GM18507 (cell line): ENCODE data around the gene STYXL1.

Experiments
- DNase-seq: peaks from one replicate; pipeline ENCODE4 v3.0.0; 2011; ENCODE audit warnings: low read depth; ENCODE audit not compliant: insufficient read length; ENCODE audit errors: extremely low spot score
- FAIRE-seq: peaks from 2 replicates; lab custom pipeline; 2011; peaks lifted over from hg19 to GRCh38; lab: Jason Lieb, UNC

Gene STYXL1

DNA sequence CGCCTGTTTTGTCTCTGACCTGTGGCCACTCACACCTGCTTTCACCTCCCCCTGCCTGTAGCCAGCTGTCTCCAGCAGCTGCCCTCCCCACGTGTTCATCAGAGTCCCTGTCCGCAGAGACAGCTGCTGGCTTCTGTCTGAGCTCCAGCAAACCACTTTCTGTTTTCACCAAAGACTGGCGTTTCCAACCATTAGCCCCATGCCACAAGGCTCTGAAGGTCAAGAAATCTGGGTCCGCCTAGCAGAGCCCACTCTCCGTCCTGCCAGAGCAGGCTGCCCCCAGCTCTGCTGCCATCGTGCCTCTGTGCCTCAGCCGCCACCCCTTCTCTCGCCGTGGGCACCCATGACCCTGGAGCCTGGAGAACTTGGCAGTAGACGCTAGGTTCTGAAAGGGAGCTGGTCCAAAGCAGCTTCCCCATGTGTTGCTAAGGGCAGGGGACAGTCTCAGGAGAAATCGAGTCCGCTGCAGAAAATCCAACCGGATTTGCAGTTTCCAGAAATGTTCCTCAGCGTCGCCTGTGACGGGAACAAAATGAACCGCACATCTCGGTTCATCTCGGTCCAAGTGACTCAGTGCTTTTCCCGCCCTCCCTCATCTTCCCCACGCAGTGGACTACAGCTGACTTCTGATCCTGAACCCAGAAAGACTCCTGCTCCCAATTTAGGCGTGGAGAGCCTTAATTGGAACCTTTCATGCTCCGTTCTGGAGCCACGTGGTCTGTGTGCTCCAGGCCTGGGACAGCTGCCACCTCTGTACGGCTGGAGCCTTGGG lies 81.4 kb downstream of the STYXL1 start:
- no peak for DNase-seq
- FAIRE-seq, result no peak

DNA sequence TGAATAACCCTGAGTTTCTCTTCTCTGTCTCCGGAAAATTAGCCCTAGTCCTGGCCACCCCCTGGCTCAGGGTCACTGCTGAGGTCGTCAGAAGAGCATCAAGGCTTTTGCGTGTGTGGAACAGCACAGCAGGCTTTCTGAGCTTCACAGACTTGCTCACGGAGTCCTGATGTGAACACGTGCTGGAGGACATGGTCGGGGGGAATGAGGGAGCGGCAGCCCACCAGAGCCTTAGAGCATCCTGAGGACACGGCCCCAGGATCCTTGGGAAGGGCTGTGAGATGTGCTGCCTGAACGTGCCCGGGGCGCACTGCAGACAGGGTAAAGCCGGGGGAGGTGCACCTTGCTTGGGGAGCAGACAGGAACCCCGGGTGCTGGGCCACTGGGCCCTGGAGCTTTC lies 82.2 kb downstream of the STYXL1 start:
- no peak for FAIRE-seq
- no peak for DNase-seq

DNA sequence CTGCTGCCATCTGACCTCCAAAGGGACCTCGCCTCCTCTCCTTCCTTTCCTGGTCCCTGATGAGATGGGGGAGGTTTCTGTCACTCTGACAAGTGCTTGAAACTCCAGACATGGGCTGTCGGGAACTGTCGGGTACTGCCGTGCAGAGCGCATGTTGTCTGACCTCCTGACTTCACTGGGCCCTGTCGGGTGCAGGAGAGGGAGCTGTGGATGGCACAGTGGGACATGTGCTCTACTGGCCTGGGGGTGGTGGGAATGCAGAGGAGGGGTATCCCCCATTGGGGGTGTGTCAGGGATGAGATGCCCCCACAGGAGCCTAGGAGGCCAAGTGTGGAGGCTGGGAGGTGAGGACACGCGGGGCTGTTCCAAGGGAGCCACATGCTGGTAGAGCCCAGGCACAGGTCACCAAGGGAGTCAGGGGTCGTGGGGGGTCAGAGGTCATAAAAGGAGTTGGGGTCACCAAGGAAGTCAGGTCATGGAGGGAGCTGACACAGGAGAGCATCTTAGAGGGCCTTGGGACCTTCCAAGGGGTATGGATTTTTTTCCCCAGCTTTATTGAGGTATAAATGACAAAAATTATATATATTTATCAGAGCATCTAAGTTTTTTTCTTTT lies 84.3 kb downstream of the STYXL1 start:
- DNase-seq (no peak), FAIRE-seq (no peak)

DNA sequence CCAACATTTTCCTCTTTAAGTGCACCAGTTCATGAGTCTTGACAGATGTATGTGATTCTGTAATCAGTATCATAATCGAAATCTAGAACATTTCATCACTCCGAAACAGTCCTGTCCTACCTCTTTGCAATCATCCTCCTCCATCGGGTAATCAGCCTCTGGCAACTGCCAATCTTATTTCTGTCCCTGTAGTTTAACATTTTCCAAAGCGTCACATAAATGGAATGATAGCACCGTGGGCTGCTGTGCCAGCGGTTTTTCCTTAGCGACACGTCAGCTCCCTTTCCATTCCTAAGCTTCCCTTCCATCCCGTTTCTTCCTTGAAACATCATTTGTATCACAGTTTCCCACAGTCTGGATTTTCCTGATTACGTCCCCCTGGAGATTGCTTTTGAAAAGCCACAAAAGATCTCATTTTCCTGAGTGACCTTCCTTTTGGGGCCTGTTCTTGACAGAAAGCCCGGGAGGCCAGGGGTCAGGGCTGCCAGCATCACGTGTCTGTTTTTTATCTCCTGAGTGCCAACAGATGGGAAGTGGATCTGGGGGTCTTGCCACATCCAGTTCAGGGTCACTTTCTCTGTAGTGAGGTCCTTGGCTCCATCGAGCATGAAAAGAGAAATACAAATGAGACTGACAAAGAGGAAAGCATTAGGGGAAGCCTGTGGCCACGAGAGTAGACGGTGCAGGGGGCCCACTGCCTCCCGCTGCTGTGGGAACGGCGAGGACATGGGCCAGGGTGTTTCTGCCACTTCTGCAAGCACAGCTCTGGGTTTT lies 85.0 kb downstream of the STYXL1 start:
- FAIRE-seq (no peak), DNase-seq (no peak)

DNA sequence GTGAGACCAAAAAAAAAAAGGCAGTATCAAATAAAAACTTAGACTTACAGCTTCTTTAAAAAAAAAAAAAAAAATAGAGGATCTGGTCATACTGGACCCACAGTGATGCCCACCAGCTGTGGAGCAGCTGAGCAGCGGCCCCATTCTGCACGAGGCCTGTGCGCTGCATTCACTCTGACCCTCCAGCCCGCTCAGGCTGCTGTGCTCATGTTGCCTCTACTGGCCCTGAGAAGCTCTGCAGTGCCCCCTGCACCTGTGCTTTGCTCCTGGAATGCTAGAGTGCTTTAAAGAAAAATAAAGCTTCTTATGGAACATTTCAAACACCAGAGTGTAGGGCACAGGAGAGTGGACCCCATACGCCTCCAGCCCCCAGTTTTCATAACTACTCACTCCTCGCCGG lies 86.6 kb downstream of the STYXL1 start:
- FAIRE-seq (no peak), DNase-seq (no peak)

DNA sequence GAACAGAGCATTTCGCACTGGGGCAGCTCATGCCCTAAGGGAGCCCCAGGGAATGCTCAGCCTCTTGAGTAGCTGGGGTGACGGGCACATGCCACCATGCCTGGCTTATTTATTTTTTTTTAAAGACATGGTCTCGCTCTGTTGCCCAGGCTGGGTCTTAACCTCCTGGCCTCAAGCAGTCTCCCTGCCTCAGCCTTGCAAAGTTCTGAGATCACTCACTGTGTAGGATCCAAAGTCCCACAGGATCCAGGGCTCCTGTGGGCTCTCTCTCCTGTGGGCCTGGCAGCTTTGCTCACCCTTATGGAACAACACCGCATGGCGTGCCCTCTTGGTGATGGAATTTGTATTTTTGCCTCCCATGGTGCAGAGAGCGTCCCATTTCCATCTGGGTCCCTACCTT lies 87.4 kb downstream of the STYXL1 start:
- DNase-seq, result no peak
- FAIRE-seq, result no peak

DNA sequence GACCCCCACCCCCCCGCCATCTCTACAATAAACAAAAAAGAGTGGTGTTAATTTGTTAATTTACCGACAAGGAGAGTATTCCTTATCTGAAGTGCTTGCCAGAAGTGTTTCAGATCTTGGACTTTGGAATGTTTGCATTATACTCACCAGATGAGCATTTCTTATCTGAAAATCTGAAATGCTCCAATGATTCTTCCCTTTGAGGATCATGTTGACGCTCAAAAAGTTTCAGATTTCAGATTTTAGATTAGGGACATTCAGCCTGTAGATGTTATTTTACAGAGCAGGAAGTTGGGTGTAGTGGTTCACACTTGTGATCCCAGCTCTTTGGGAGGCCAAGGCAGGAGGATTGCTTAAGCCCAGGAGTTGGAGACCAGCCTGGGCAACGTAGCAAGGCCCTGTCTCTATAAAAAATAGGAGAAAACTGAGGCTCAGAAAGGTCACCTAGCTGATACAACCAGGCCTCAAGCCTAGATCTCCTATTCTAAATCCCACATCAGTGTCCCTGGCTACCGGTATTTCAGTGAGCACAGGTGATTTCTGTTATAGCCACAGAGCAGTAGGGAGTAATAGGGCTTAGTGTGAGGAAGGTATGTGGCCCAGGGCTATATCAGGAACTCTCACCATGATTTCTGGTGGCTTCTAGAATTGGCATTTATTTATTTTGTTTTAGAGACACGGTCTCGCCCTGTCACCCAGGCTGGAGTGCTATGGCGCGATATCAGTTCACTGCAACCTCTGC lies 88.8 kb downstream of the STYXL1 start:
- FAIRE-seq, result no peak
- DNase-seq, result no peak

DNA sequence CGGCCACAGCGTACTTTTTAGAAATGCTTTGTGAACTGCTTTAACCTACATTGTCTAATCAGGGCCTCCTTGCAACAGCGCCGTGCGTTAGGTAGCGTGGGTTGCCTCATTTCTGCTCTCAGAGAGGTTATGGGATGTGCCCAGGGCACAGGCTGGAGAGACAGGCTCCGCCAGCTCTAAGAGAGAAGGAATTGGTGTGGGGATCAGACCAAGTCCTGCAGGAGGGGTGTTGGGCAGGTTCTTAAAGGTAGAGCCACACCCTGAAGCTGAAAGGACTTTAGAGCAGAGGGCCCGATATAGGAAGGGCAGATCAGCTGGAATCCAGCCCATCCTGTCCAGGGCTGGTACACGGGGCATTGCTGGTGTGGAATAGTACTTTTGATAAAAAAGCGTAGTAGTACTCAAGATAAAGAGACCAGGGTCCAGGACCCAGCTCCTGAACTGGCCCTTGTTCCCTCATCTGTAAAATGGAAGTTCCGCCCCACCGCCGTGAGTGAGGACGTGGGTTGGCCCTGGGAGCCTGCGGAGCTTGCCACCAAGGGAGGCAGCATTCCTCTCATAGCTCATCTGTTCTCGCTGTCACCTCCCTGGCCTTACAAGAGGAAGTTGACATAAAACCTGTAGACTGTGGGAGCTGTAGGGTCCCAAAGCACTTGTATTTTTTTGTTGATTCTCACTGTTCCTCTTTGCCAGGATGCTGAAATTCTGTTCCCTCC lies 90.6 kb downstream of the STYXL1 start:
- FAIRE-seq, result no peak

DNA sequence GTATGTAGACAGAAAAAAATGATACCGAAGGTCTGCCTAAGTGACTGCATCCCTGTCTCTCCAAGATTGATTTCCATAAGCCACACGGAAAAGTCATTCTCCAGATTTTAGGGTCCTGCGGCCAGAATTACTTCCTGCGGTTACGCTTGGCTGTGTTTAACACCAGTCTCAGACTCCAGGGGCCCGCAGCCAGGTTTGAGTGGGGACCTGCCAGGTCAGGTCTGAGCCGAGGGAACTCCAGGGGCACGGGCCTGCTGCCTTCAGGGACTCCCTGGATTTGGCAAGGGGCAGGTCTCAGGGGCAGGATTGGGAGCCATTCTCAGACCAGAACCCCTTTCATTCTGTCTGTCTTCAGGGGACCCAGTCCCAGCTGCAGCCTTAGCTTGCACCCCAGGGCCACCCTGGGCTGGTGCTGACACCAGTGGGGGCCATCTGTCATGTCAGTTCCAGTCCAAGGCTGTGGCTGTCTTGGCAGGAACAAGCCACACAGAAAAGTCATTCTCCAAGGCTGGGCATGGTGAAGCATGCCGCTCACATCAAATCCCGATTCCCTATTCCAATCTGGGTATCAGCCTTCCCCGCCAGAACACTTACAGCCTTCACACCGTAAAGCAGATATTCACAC lies 92.4 kb downstream of the STYXL1 start:
- no peak for FAIRE-seq
- DNase-seq, result no peak

More for the DNA sequence above, 90.6 kb downstream of the STYXL1 start:
- no peak for DNase-seq

DNA sequence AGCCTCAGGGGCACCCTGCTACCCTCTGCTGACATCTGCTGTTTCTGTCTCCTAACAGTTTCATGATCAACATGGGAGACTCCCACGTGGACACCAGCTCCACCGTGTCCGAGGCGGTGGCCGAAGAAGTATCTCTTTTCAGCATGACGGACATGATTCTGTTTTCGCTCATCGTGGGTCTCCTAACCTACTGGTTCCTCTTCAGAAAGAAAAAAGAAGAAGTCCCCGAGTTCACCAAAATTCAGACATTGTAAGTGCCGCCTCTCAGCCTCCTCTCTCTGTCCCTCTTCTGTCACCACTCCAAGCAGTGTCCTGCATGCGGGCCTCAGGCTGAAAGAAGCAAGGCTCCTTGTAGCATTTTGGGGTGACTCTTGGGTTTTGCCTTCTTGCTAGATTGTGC lies 93.9 kb downstream of the STYXL1 start:
- no peak for DNase-seq
- FAIRE-seq, result no peak

DNA sequence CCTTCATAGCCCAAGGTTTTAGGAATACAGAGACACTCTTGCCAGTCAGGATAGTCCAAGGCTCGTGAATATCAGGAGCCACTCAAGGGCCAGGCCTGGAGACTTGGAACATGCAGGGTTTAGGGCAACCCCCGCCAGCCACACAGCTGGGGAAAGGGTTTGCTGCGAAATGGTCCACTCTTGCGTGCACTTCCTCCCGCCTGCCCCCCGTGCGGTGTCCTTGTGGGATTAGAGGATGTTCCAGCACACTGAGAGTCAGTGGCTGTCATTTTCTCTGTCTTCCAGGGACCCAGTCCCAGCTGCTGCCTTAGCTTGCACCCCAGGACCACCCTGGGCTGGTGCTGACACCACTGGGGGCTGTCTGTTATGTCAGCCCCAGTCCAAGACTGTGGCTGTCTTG lies 94.4 kb downstream of the STYXL1 start:
- FAIRE-seq (no peak), DNase-seq (no peak)

DNA sequence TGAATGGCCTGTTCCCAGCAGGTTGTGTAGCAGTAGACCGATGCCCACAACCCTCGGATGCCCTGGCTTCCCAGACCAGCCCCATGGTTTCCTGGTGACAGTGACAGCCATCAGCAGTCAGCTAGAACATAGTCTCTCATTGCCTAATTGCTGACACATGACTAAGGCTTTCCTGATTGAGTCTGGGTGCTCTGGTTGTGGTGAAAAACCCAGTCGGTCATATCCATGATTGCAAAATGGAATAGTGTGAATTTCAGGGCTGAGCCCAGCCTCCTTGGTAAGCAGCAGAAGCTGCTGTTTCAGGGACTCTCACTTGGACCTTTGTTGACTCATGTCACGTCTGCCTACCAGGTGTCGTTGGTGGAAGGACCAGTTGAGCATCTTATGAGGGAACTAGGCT lies 96.3 kb downstream of the STYXL1 start:
- FAIRE-seq (no peak), DNase-seq (no peak)

DNA sequence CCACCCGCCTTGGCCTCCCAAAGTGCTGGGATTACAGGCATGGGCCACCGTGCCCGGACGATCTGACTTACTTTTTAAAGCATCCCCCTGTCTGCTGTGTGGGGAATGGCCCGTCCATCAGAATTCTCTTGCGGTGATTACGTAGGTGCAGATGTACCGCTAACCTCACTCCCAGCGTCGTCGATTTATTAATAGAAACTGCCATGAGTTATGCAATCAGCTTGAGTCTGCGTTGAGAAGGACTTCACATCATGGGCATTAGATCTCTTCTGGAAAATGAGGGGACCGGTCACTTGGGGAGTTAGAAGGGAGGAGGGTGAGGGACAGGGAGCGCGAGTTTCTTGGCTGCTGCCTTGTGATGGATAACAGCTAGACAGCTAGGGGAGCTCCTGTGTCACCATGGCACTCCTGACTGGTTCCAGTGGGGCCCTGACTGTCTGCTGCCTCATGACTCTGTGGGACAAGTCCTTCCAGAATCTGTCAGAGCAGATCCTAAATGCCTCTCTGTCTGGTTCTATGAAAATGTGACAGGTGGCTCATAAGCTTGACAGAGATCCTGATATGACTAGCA lies 97.6 kb downstream of the STYXL1 start:
- FAIRE-seq (no peak), DNase-seq (no peak)

DNA sequence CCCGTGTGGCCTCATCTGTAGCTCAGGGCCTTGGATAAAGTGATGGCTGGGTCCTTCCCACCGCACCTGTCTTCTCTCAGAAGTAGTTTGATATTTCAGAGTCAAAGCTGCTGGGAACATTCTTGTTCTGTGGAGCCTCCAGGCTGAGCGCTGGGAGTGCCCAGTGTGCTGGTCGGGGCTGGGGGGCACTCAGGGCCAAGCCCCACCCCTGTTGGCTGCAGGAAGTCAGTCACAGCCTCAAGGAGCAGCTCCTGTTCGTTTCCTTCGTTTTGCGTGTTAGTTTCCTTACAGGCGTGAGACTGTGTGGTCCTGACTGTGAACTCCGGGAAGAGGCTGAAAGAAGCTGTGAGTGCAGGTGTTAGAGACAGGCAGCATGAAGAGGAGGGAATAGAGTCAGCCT lies 99.6 kb downstream of the STYXL1 start:
- FAIRE-seq (no peak), DNase-seq (no peak)
